NCI-H1694 (cell line): ENCODE data around the gene FRAT2.
"Not testable (repeated sequence)": the region's sequence is repeated elsewhere in the genome, so short reads cannot be mapped to it uniquely, and the experiment has no call there.

Experiments
- DNase-seq: peaks from one replicate; lab custom pipeline; 2025; lab: John Stamatoyannopoulos, UW

FRAT2 gene

DNA sequence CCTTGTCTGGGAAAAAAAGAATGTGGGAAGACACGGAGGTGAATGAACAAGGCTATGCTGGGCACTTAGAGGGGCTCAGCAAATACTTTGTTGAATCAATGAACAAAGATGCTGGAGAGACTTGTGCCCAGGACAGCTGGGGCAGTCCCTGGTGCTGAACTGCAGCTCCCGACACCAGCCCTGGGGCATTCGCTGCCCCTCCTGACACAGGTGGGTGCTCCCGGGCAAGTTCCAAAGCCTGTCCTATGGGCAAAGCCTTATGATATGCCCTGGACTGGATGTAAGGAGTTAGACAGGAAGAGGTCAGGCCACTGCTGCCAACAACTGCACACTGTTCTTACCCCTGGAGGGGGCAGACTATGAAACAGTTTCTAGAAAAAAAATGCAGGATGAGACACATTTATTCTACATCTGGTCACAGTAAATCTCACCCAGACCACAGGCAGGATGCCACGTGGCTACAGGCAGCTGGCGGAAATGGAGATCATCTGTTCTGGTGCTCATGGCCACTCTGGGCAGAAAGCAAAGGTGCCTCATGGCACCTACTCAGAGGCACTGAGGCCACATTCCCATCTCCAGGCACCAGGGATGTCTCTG is 21.9 kb upstream of the FRAT2 start:
- DNase-seq, result no peak

DNA sequence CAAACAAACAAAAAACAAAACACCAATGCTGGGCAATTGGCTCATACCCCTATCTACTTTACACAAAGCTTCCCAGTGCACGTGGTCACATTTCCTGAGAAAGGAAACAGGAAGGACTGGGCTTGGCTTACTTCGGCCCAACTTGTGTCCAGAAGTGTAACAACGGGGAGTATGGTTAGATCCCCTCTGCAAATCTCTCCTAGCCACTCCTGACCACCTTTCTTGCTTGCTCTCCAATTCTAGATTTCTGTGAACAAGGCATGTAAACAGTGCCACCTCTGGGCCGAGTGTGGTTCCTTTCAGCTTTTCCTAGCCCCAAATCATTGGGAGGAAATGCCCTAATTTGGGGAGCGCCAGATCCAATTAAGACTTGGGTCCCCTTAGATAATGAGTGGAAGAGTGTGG is 21.0 kb upstream of the FRAT2 start:
- no peak for DNase-seq

DNA sequence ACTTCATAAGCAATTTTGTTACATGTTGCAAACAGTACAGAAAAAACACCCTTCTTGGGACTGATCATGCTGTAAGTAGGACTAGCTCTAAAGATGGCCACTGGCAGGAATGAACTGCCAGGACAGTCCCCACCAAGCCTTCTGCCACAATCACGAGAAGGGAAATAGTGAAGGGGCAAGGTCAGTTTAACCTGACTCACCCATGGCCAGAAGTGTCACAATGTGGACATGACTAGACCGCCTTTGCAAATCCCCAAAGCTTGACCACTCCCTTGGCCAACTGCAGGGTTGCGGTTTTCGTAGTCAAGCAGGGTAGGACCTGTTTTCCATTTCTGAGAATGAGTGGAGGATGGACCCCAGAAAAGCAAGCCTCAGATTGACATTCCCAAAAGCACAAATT is 19.4 kb upstream of the FRAT2 start:
- no peak for DNase-seq

DNA sequence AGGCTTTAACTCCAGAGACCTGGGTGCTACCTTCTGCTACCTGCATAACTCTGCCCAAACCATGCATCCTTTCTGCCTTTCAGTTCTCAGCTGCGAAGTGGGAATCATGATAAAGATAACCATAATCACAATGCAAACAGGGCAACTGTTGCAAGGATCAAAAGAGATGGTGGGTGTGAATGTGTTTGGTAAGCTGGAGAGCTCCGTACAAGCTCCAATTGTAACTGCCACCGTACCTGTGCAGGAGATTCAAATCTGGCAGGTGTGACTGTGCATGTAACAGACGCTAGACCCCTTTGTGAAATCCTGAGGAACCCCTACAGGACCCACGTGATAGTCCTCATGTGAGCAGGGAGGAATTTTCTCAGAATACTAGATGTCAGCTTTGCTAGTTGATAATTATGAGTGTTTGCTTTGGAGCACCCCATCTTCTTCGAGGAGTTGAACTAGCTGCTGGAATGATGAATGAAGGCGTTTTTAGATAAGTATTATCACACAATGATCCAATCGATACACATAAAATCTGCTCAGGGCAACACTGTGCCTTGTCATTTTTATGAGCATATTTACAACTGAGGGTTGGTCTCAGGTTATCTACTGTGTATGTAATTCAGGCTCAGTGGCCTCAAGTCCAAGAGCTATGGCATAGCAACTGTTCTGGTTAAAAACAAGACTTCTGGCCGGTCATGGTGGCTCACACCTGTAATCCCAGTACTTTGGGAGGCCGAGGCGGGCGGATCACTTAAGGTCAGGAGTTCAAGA is 15.4 kb upstream of the FRAT2 start:
- DNase-seq, result no peak

DNA sequence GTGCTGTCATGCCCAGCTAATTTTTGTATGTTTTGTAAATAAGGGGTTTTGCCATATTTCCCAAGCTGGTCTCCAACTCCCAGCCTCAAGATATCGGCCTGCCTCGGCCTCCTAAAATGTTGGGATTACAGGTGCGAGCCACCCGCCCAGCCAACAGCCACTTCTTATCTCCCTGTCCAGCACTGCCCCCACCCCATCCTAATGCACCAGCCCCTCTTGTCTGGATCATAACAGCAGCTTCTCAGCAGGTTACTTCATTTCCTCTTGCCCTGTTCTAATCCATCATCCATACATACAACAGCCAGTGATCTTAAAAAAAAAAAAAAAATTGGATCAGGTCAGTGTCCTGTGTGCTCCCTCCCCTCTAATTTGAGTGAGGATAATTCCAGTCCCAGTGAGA is 12.8 kb upstream of the FRAT2 start:
- no peak for DNase-seq

DNA sequence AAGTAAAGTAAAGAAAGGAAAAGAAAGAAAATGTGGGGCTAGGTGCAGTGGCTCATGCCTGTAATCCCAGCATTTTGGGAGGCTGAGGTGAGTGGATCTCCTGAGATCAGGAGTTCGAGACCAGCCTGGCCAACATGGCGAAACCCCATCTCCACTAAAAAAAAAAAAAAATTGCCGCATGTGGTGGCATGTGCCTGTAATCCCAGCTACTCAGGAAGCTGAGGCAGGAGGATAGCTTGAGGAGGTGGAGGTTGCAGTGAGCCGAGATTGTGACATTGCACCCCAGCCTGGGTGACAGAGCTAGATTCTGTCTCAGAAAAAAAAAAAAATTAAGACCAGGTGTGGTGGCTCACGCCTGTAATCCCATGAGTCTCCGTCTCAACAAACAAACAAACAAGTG is 9.1 kb upstream of the FRAT2 start:
- DNase-seq, result not testable (repeated sequence)

DNA sequence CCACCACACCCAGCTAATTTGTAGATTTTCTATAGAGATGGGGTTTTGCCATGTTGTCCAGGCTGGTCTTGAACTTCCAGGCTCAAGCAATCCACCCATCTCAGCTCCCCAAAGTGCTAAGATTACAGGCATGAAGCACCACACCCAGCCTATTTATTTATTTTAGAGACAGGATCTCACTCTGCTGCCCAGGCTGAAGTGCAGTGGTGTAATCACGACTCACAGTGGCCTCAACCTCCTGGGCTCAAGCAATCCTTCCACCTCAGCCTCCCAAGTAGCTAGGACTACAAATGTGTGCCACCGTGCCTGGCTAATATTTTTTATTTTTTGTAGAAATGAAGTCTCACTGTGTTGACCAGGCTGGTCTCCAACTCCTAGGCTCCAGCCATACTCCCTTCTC is 6.9 kb upstream of the FRAT2 start:
- DNase-seq, result no peak

DNA sequence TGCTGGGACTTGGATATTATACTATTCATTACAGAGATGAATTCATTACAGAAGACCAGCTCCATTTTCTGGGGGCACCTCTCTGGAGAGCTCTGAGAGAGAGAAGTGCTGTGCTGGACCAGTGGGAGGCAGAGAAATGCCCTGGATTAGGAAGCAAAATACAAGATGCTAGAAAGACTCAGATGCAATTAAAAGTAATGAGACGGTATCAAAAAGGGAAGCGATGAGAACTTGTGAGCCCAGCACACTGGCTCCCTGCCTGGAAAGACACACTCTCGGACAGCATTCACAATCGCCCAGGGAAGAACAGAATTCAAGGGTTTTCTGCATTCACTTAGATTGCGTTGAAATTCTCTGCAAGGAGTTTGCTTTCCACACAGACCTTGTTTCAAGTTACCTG is 3.5 kb upstream of the FRAT2 start:
- no peak for DNase-seq

DNA sequence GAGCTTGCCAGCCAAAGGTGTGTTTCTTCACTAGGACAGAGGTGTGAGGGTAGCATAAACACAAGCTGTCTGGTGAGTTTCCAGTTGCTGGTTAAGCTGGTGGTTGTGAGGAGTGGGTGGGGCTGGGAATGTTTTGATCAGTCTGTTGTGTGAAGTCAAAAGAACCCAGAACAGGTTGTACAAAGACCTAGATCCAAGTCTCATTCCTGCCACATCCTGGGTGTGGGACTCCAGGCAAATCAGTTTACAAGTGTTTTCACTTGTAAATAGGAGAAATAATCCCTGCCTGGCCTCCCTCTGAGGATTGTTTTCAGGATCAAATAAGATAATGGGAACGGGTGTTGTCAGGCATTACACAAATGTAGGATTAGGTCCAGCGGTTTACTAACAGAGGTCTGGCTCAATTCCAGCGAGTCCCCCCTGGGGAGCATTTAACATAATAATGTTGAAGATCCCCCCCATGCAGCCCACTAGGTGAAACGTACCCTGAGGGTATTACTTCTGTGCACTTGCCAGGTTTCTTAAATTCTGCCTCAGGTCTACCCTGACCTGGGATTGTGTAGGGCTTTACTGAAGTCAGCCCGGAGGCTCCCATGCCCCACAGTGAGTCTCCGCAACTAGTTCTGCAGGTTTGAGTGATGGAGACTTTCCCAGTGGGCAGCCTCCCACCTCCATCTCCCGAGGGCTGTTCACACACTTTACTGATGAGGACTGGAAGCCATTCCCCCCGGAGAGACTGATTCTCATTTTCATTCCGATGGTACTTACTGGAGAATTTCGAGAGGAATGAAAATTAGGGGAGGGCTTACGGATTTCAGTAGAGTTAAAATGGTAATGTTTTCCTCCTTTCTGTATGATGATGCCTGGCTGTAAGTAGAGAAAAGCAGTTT is 2.7 kb upstream of the FRAT2 start:
- DNase-seq, result no peak

DNA sequence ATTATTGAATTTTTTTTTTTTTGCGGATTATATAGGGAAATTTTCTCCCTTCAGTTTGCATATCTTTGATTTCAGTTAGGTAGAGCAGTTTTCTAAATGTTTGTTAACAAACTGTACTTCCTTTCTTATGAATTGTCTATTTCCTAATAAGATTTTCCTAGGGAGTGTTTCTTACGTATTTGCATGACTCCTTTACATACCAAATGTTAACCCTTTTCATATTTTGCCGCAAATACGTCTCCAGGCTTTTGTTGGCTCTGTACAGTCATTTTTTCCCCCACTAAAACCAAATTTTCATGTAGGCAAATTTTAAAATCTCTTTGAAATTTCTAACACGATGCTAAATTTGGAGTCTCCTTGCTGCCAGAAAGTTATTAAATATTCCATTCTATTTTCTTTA is 1.9 kb upstream of the FRAT2 start:
- no peak for DNase-seq

DNA sequence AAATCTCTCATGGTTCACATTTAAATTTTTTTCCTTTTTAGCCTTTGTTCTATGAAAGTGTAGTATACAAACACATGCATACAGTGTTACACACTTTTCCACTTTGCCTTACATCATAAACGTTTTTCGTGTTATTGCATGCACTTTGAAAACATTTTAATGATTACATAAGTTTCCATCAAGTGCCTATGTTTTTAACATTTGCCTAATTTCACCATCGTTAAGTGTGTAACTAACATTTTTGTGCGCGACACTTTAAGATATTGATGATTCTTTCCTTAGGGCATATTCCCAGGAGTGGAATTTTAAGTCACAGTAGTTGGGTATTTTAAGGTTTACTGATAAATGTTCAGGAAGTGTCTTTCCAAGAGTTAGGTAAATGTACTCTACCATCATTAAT is 1.5 kb upstream of the FRAT2 start:
- no peak for DNase-seq

DNA sequence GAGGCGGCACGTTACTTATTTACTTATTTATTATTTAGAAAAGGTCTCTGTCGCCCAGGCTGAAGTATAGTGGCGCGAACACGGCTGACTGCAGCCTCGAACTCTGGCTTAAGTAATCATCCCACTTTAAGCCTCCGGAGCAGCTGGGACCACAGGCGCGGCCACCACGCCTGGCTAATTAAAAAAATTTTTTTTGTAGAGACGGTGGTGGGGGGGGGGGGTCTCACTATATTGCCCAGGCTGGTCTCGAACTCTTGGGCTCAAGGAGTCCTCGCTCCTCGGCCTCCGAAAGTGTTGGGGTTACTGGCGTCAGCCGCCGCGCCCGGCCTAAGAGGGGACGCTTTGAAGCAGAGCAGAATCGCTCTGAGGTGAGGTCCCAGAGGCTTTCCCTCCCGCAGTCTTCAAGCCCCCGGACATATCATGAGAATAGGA is 675 bp upstream of the FRAT2 start:
- no peak for DNase-seq

DNA sequence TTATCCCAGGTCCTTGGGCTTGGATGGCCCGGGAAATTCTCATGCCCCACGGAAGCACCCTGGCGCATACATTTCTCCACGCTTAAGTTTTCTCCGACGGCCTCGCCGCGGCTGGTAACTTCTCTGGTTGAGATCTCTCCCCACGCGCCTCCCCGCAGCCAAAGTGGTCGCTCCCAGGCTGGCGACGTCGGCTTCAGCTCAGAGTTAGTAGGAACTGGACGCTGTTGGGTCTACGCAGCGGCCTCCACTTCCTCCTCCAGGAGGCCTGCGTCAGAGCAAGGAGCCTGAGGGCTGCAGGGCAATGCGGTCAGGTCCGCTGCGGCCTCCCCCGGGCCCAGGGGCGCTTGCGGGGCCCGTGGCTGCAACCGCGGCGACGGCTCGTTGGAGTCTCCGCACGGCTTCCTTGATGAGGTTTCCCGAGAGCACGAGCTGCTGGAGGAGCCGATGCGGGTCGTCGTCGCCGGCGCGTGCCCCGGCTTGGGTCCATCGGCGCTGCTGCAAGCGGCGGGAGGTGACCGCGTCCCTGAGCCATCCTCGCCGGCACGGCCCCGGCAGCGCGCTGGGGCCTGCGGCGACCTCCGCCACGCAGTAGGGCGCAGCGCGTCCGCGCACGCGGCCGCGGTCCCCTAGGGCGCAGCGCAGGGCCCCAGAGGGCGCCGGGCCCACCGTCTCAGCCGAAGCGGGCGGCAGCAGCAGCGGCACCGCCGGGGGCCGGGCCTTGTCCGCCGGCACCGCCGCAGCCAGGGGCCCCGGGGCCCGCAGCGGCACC is 744 bp downstream of the FRAT2 start:
- no peak for DNase-seq

DNA sequence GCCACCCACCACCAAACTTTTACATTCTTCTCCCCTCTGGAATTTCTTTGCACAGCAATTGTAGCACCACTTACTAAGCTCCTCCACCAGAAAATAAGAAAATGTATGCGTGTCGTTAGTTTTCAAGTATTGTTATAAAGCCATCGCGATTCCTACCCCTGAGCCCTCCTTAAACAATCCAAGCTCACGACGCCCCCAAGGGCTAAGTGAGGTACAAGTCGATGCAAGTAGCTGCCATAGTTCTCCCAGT is 1.3 kb downstream of the FRAT2 start:
- DNase-seq, result no peak

DNA sequence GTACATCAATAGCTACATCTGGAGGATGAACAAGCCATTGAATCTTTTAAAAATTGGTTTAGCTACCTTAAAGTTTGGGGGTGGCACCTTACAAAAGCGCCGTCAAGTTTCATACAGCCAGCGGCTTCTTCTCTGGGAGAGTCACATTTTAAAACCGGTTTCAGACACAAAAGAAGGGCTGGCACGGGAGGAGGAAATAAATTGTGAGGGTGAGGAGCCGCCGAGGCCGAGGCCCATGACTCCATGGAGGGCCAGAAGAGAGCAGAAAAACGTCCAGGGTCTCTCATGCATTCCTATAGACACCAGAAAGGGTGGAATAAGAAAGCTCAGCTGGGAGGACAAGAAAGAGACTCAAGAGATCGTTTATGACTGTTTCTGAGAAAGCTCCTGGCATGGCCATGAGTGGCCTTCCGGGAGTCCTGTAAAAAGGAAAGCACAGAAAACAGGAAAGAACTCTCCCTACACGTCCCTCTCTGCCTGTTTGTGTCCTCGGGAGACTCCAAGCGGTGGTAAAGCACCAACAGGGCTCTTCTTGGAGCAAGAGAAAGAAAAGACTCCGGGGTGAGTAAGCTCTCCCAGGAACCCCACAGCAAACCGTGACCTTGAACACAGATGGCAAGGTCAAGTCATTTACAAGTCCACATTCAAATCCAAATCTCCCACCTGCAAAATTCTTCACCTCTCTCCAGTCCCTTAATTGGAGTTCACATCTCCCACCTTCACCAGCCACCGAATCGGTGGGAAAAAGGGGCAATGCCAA is 1.8 kb downstream of the FRAT2 start:
- no peak for DNase-seq

DNA sequence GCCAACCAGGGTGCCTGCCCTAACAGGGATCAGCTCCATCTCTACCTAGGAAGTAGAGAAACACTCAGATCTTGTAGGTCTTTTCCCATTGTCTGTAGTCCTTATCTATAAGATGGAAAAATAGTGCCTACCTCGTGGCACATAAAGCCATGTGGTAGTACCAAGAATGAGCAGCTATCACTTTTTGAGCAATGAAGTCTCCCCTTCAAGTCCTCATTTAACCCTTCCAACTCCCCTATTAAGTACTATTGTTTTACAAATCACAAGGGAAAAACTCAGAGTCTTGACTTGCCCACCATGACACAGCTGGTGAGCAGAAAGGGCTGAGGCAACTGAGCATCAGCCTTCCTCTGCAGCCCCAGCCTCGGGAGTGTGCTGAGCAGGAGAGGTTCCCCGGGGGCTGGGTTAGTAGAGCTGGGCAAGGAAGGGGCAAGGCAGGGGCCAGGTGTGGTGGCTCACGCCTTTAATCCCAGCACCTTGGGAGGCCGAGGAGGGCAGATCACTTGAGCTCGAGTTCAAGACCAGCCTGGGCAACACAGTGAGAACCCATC is 3.3 kb downstream of the FRAT2 start:
- no peak for DNase-seq

DNA sequence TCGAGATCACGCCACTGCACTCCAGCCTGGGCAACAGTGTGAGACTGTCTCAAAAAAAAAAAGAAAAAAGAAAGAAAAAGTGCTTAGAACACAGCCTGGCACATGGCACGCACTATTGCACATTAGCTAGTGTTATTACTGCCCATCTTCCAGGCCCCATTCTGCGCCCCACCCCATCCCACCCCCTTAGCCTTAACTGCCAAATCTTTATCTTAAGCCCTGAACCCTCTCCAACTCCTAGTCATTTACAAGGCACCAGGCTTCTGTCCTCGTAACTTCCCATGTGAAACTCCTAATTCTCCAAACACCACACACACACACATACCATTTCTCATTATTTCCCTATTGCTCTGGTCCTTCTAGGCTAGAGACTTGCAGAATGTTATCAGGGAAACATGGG is 4.8 kb downstream of the FRAT2 start:
- no peak for DNase-seq

DNA sequence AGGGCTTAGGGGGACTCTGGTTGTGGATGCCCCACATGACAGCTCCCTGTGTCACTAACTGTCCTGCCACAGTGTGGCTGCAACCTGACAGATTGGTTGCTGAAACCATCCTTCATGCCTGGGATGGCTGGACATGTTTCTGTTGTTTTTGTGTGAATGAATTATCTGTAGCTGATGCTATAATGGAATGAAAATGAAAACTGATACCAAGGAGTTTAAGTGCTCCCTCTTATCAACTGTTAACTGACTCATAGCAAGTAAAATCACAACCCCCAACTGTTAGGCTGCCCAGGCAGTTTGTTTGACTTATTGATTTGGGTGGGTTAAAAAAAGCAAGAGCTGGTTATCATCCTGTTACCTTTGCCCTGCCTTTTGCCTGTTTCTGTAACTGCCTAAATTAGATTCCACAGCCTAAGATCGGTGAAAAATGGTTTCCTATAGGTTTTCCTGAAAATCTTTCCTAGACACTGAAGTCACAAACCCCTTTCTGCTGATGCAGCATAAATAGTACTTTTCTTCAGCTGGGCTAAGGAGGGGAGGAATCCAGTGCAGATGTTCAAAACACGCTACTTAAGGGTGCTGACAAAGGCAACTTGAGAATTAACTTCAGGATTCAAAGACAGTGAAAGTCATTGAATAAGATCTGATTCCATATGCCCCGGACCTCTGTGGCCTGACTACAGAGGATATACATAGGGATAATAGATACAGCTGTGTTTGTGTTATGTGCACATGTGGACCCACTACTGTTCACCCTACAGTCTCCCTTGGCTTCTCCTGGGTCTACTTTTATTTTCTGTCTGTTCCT is 5.7 kb downstream of the FRAT2 start:
- DNase-seq, result no peak

DNA sequence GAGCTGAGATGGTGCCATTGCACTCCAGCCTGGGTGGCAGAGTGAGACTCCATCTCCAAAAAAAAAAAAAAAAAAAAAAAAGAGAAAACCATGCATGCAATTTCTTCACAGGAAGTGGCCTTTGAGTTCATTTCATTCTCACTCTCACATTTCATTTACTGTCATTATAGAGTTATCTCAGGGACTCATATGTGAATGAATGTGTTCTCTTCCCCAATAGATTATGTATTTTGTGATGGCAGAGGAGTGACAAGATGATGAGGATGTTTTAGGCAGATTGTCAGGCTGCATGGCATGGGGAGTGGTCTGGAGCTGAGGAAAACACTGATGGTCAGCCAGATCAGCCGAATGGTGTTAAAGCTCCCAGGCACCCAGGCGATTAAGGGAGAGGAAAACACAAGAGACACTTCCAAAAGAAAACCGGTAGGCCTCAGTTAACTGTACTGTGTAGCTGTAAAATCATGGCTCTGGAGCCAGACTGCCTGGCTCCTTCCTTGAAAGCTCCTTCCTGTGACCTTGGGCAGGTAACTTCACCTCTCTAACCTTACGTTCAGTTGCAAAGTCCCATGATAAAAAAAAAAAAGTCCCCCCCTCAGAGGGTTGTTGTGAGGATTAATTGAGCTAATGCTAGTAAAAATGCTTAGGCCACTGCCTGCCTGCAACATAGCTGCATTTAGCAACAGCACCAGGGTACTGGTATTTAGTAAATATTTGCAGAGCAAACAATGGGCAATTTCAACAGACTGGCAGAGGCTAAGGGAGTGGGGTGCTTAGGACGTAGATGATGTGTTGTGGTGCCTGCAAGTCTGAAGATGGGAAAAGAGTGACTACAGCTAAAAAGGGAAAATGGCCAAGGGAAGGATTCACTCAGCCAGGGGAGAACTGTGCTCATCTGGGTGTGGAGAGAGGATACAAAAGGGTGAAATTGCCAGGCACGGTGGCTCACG is 6.9 kb downstream of the FRAT2 start:
- DNase-seq, result no peak

DNA sequence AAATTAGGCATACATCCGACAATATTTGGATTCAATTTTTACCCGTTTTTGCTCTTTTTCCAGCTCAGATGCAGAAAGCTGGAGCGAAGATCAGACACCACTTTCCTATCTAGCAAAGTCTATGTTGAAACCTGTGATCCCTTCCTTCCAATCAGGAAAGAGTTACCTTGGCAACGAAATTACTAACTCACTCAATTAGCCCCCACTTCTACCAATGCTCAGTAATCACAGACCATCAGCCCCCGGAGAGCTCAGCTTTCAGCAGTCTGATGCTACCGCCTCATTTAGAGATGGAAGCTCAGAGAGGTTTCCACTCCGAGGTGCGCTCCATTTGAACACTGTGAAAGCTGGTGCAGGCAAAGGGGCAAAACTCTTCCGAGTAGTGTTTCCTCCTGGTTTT is 8.8 kb downstream of the FRAT2 start:
- no peak for DNase-seq
